ENCODE measurements around the gene KCNN4. TPM values are rescaled to one million over a fixed set of nuclear protein-coding genes. Genes with fewer than 3 reads are reported as not detected.

KCNN4 gene
- total and polyA plus RNA-seq, 10 of the 15 experiments (the other 5 are each of a cell fraction or from before 2014, with no cell fraction given) = 1.4 to 112 (median 77.9) TPM

- peak; percentile 57 to 66 for TF ChIP-seq IKZF2 (IDR thresholded peaks at IDR 0.05)
- TF ChIP-seq YY1 (IDR thresholded peaks at IDR 0.05; ENCODE audit: low read depth, low read length) = peak; percentile 91
- TF ChIP-seq KDM1A (IDR thresholded peaks at IDR 0.05; ENCODE audit: borderline replicate concordance) = no peak
- TF ChIP-seq PKNOX1 (IDR thresholded peaks at IDR 0.05) = no peak
- TF ChIP-seq FOXK2 (IDR thresholded peaks at IDR 0.05) = no peak
- no peak for TF ChIP-seq ZBTB11 (CRISPR knock-in tag; IDR thresholded peaks at IDR 0.05)
- no peak for TF ChIP-seq ETV6 (conservative IDR thresholded peaks at IDR 0.05 in 1 of 2, IDR thresholded peaks at IDR 0.05 in 1 of 2; ENCODE audit: borderline replicate concordance in 1 of 2, low read depth in 1 of 2)
- TF ChIP-seq MEF2A (IDR thresholded peaks at IDR 0.05; ENCODE audit: insufficient read depth, low read depth, low read length) = no peak
- TF ChIP-seq SMC3 (IDR thresholded peaks at IDR 0.05; ENCODE audit: borderline replicate concordance, low read length) = peak; percentile 98
- no peak for TF ChIP-seq NFYA (IDR thresholded peaks at IDR 0.05; ENCODE audit: borderline replicate concordance, low read depth, low read length)
- peak; percentile 39; the same call in 1 of the 2 replicates for TF ChIP-seq ZNF24 (IDR thresholded peaks at IDR 0.05)
- TF ChIP-seq NR2C2 (IDR thresholded peaks at IDR 0.05; ENCODE audit: borderline replicate concordance, control insufficient read depth, insufficient read length, low read depth) = no peak
- TF ChIP-seq, protein P1, sequence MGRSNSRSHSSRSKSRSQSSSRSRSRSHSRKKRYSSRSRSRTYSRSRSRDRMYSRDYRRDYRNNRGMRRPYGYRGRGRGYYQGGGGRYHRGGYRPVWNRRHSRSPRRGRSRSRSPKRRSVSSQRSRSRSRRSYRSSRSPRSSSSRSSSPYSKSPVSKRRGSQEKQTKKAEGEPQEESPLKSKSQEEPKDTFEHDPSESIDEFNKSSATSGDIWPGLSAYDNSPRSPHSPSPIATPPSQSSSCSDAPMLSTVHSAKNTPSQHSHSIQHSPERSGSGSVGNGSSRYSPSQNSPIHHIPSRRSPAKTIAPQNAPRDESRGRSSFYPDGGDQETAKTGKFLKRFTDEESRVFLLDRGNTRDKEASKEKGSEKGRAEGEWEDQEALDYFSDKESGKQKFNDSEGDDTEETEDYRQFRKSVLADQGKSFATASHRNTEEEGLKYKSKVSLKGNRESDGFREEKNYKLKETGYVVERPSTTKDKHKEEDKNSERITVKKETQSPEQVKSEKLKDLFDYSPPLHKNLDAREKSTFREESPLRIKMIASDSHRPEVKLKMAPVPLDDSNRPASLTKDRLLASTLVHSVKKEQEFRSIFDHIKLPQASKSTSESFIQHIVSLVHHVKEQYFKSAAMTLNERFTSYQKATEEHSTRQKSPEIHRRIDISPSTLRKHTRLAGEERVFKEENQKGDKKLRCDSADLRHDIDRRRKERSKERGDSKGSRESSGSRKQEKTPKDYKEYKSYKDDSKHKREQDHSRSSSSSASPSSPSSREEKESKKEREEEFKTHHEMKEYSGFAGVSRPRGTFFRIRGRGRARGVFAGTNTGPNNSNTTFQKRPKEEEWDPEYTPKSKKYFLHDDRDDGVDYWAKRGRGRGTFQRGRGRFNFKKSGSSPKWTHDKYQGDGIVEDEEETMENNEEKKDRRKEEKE (IDR thresholded peaks at IDR 0.05) = no peak
- no peak for TF ChIP-seq RBBP5 (conservative IDR thresholded peaks at IDR 0.05)
- no peak for TF ChIP-seq GATAD2B (conservative IDR thresholded peaks at IDR 0.05; ENCODE audit: low read depth)
- TF ChIP-seq ASH2L (IDR thresholded peaks at IDR 0.05; ENCODE audit: borderline replicate concordance, low read depth) = no peak
- TF ChIP-seq RCOR1 (conservative IDR thresholded peaks at IDR 0.05; ENCODE audit: low read depth, low read length) = no peak
- TF ChIP-seq SMAD5 (IDR thresholded peaks at IDR 0.05; ENCODE audit: low read depth) = no peak
- TF ChIP-seq SMARCA5 (IDR thresholded peaks at IDR 0.05) = peak; percentile 90
- TF ChIP-seq RFX5 (IDR thresholded peaks at IDR 0.05; ENCODE audit: low read depth, low read length) = no peak
- TF ChIP-seq TCF3 (IDR thresholded peaks at IDR 0.05; ENCODE audit: borderline replicate concordance, insufficient read depth, low read depth, low read length) = no peak
- peak; percentile 67; the same call in 1 of the 2 replicates for TF ChIP-seq LARP7 (IDR thresholded peaks at IDR 0.05)
- TF ChIP-seq NR2F1 (conservative IDR thresholded peaks at IDR 0.05) = peak; percentile 92
These were observed 4.4 kb upstream of the KCNN4 start (continued) for GRCh38 chr19:43784981-43785808.
